ENCODE data around the gene GALNTL6.

The GALNTL6 gene

GRCh38 chr4:171966356-171966755 lies 153.2 kb downstream of the GALNTL6 start:
- H3K27me3 ChIP-seq (ENCODE audit: insufficient read depth, poor library complexity, severe bottlenecking) = no peaks in the 10 kb centered on the region
- DNase-seq (ENCODE audit: low read depth in 1 of 2, low spot score in 1 of 2) = no peak
- TF ChIP-seq POLR2AphosphoS5 (IDR thresholded peaks at IDR 0.05; ENCODE audit: low read depth) (no peak), SPI1 (IDR thresholded peaks at IDR 0.05; ENCODE audit: borderline replicate concordance, low read depth) (no peak), GABPA (IDR thresholded peaks at IDR 0.05; ENCODE audit: low read depth) (no peak), CTCF (IDR thresholded peaks at IDR 0.05; ENCODE audit: insufficient read depth, low read length) (no peak)
- TF ChIP-seq, protein P1, sequence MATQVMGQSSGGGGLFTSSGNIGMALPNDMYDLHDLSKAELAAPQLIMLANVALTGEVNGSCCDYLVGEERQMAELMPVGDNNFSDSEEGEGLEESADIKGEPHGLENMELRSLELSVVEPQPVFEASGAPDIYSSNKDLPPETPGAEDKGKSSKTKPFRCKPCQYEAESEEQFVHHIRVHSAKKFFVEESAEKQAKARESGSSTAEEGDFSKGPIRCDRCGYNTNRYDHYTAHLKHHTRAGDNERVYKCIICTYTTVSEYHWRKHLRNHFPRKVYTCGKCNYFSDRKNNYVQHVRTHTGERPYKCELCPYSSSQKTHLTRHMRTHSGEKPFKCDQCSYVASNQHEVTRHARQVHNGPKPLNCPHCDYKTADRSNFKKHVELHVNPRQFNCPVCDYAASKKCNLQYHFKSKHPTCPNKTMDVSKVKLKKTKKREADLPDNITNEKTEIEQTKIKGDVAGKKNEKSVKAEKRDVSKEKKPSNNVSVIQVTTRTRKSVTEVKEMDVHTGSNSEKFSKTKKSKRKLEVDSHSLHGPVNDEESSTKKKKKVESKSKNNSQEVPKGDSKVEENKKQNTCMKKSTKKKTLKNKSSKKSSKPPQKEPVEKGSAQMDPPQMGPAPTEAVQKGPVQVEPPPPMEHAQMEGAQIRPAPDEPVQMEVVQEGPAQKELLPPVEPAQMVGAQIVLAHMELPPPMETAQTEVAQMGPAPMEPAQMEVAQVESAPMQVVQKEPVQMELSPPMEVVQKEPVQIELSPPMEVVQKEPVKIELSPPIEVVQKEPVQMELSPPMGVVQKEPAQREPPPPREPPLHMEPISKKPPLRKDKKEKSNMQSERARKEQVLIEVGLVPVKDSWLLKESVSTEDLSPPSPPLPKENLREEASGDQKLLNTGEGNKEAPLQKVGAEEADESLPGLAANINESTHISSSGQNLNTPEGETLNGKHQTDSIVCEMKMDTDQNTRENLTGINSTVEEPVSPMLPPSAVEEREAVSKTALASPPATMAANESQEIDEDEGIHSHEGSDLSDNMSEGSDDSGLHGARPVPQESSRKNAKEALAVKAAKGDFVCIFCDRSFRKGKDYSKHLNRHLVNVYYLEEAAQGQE (IDR thresholded peaks at IDR 0.05; ENCODE audit: insufficient replicate concordance, low read depth) = no peak
- no peak overlapping the region for H3K4me3 ChIP-seq (replicated peaks; ENCODE audit: insufficient read depth, low read length)
- no peak overlapping the region for H3K27ac ChIP-seq (replicated peaks)

- Histone ChIP-seq H3K27me3 (ENCODE audit: insufficient read depth, poor library complexity, severe bottlenecking) (no peaks in the 10 kb centered on the region), H3K27ac (replicated peaks) (no peak overlapping the region), H3K4me3 (replicated peaks; ENCODE audit: insufficient read depth, low read length) (no peak overlapping the region)
- DNase-seq (ENCODE audit: low read depth in 1 of 2, low spot score in 1 of 2) = no peak
- TF ChIP-seq POLR2AphosphoS5 (IDR thresholded peaks at IDR 0.05; ENCODE audit: low read depth) = no peak
- TF ChIP-seq CTCF (IDR thresholded peaks at IDR 0.05; ENCODE audit: insufficient read depth, low read length) = no peak
Observed at GRCh38 chr4:171978216-171978615, 165.0 kb downstream of the GALNTL6 start.

GRCh38 chr4:171979461-171979860 lies 166.3 kb downstream of the GALNTL6 start:
- Histone ChIP-seq H3K4me3 (replicated peaks; ENCODE audit: insufficient read depth, low read length) (no peak overlapping the region), H3K27me3 (ENCODE audit: insufficient read depth, poor library complexity, severe bottlenecking) (no peaks in the 10 kb centered on the region), H3K27ac (replicated peaks) (no peak overlapping the region)
- TF ChIP-seq POLR2AphosphoS5 (IDR thresholded peaks at IDR 0.05; ENCODE audit: low read depth) = no peak
- no peak for TF ChIP-seq SPI1 (IDR thresholded peaks at IDR 0.05; ENCODE audit: borderline replicate concordance, low read depth)
- TF ChIP-seq, protein P1 (IDR thresholded peaks at IDR 0.05; ENCODE audit: insufficient replicate concordance, low read depth) = no peak
- no peak for TF ChIP-seq CTCF (IDR thresholded peaks at IDR 0.05; ENCODE audit: insufficient read depth, low read length)
- TF ChIP-seq GABPA (IDR thresholded peaks at IDR 0.05; ENCODE audit: low read depth) = no peak
- DNase-seq (ENCODE audit: low read depth in 1 of 2, low spot score in 1 of 2) = no peak

GRCh38 chr4:171981185-171981584 lies 168.0 kb downstream of the GALNTL6 start:
- no peak for TF ChIP-seq POLR2AphosphoS5 (IDR thresholded peaks at IDR 0.05; ENCODE audit: low read depth)
- TF ChIP-seq, protein P1 (IDR thresholded peaks at IDR 0.05; ENCODE audit: insufficient replicate concordance, low read depth) = no peak
- TF ChIP-seq GABPA (IDR thresholded peaks at IDR 0.05; ENCODE audit: low read depth) = no peak
- TF ChIP-seq CTCF (IDR thresholded peaks at IDR 0.05; ENCODE audit: insufficient read depth, low read length) = no peak
- no peak for TF ChIP-seq SPI1 (IDR thresholded peaks at IDR 0.05; ENCODE audit: borderline replicate concordance, low read depth)
- DNase-seq (ENCODE audit: low read depth in 1 of 2, low spot score in 1 of 2) = no peak
- H3K4me3 ChIP-seq (replicated peaks; ENCODE audit: insufficient read depth, low read length) = no peak overlapping the region
- no peaks in the 10 kb centered on the region for H3K27me3 ChIP-seq (ENCODE audit: insufficient read depth, poor library complexity, severe bottlenecking)
- H3K27ac ChIP-seq (replicated peaks) = no peak overlapping the region

All from HL-60 (cell line).